ENCODE measurements around the gene HNMT. TPM values are rescaled to one million over a fixed set of nuclear protein-coding genes. Genes with fewer than 3 reads are reported as not detected.

The HNMT gene
- total RNA-seq, 2 donors from 2014 or later, result 37.5 to 68.3 TPM

DNA sequence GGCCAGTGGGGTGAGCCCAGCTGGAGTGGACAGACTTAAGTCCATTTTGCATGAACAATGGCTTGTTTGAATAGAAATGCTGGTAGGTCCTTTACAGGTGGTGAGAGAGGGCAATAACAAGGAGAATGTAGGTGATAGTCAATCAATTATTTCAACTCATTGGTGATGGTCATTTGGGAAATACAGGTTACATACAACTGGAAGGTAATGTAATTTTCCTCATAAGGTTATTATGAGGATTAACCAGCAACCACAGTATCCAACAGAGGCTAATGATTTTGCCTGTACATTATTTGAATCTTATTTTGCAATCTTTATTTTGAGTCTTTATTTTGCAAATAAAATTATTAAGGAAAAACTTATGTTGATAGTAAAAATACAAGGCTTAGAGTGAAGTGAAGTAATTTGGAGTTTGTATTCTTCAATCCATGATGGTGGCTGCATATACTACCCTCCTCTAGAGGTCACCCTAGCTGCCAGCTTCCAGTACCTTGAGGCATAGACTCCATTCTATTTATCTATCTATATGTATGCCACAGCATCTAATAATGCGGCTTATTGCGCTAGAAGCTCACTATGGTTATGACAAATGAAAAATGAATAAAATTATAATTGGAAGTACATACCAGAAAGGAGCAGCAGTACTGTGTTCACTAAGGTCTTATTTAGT, 20.5 kb upstream of the HNMT start:
- DNase-seq (ENCODE audit: low spot score), result no peak
- intact Hi-C loops (cut with DNase I), result loop anchor here (10.0 kb wide), 2 partner anchors 151 to 431 kb away; no protein-coding TSS in a partner anchor

- no peak for DNase-seq (ENCODE audit: low spot score)
- intact Hi-C loops (cut with DNase I), result loop anchor here (10.0 kb wide), 2 partner anchors 150 to 430 kb away; no protein-coding TSS in a partner anchor
Observed at GRCh38 chr2:137944714-137945113, 19.6 kb upstream of the HNMT start.

- DNase-seq (ENCODE audit: low spot score), result no peak
- intact Hi-C loops (cut with DNase I), result loop anchor here (10.0 kb wide), 2 partner anchors 150 to 430 kb away; no protein-coding TSS in a partner anchor
Observed at GRCh38 chr2:137945229-137945628, 19.0 kb upstream of the HNMT start.

GRCh38 chr2:137946227-137946626, 18.0 kb upstream of the HNMT start:
- intact Hi-C loops (cut with DNase I), result loop anchor here (10.0 kb wide), 2 partner anchors 149 to 429 kb away; no protein-coding TSS in a partner anchor
- DNase-seq (ENCODE audit: low spot score), result no peak

DNA sequence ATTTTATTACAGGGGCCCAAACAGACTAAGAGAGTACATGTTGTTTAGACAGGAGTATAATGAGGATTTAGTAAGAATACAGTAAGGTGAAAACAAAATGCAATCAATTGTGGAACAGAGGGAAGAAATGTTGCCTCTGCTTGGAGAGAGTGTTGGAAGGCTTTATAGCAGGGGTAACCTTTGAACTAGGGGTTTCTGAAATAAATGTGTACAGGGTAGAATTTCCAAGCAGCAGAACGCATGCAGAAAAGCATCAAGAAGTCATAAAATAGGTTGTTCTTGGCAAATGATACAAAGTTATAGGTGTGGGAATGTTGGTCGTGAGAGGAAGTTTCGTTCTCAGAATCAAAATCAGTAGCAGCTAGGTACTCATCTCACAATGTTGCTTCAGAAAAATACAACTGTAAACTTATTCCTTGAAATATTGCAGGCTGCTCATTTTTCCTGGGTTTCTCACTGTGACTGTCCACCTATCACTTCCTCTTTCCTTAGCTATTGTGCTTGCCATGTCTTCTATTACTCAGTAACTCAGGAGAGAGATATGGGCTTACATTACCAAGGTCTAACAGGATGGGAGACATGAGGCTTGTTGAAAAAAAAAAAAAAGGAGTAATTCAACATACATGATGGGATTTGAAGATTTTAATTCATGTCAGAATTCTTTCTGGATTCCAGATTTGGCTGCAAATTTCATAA, 17.1 kb upstream of the HNMT start:
- intact Hi-C loops (cut with DNase I), result loop anchor here (10.0 kb wide), 2 partner anchors 148 to 428 kb away; no protein-coding TSS in a partner anchor
- no peak for DNase-seq (ENCODE audit: low spot score)

GRCh38 chr2:137947728-137948336, 16.4 kb upstream of the HNMT start:
- intact Hi-C loops (cut with DNase I), result loop anchor here (10.0 kb wide), 2 partner anchors 147 to 427 kb away; no protein-coding TSS in a partner anchor
- peak; percentile 90 for DNase-seq (ENCODE audit: low spot score)

- DNase-seq (ENCODE audit: low spot score), result no peak
- intact Hi-C loops (cut with DNase I), result loop anchor here (10.0 kb wide), 2 partner anchors 146 to 426 kb away; no protein-coding TSS in a partner anchor
Observed at GRCh38 chr2:137948894-137949293, 15.4 kb upstream of the HNMT start.

DNA sequence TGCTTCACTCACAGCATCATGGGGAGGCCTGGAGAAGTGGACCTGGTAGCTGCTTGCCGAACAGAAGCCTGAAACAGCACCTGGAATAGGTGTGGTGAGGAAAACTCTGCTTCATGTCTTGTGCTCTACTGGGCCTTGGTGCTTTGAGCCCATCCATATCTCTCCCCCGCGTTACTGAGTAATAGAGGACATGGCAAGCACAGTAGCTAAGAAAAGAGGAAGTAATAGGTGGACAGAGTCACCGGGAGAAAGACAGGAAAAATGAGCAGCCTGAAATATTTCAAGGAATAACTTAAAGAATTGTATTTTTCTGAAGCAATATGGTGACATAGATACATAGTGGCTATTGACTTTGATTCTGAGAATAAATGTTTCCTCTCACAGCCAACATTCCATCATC, 14.0 kb upstream of the HNMT start:
- intact Hi-C loops (cut with DNase I), result no loop called here

DNA sequence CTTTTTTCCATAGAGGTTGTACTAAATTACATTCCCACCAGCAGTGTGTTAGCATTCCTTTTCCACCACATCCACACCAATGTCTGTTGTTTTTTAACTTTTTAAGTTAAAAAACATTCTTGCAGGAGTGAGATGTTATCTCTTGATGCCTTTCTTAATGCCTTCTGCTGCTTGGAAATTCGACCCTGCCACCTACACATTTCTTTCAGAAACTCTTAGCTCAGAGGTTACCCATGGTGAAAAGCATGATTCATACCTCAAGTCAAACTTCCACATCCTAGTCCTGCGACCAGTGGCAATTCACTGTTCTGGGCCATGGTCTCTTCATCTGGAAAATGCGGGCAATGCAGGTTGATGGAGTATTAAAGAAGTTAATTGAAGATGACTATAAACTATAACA, 12.7 kb upstream of the HNMT start:
- intact Hi-C loops (cut with DNase I), result no loop called here
- no peak for DNase-seq (ENCODE audit: low spot score)

More for the DNA sequence above, 14.0 kb upstream of the HNMT start:
- DNase-seq (ENCODE audit: low spot score), result no peak

DNA sequence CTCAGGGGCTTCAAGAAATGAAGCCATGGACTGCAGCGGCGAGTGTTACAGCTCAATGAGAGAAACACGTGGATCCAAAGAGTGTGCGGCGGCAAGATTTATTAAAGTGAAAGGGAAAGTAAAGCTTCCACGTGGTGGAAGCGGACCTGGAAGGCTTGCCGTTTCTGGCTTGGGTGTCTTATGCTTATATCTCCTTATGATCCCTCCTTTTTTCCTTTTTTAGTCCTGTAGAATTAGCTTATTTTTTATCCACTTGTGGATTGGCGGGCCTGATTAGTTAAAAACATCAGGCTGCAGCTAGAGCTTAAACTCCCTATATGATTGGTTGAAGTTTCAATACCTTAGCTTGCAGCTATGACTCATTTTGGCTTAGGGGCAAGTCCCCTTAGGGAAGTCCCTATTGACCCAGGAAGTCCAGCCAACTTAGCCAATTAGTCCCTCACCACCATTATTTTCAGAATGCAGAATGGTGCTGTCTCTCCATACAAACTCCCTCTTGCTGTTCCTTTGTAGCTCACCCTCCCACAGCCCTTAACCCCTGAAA, 11.6 kb upstream of the HNMT start:
- no peak for DNase-seq (ENCODE audit: low spot score)
- intact Hi-C loops (cut with DNase I), result no loop called here

- no peak for DNase-seq (ENCODE audit: low spot score)
- intact Hi-C loops (cut with DNase I), result no loop called here
Observed at GRCh38 chr2:137955536-137955935, 8.7 kb upstream of the HNMT start.

- intact Hi-C loops (cut with DNase I), result no loop called here
Observed at GRCh38 chr2:137957033-137957432, 7.2 kb upstream of the HNMT start.

DNA sequence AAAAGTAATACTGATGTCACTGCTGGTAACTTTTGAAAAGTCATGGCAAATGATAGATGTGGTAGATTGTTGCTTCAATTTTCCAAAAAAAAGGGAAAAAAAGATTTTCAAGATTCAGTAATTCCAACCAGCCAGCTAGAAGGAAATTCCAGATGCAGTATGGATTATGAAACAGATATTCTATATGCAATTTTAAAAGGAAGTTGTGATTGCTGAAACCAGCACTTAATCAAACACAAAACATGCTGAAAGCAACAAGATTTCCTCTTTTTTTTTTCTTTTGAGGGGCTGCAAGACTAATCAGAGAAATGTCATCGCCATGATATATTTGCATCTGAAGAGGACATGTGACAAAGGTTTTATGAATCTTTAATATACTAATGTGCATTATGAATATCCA, 5.1 kb upstream of the HNMT start:
- intact Hi-C loops (cut with DNase I), result no loop called here
- no peak for DNase-seq (ENCODE audit: low spot score)

More at GRCh38 chr2:137957033-137957432, 7.2 kb upstream of the HNMT start:
- no peak for DNase-seq (ENCODE audit: low spot score)

GRCh38 chr2:137960223-137960622, 4.0 kb upstream of the HNMT start:
- intact Hi-C loops (cut with DNase I), result no loop called here
- no peak for DNase-seq (ENCODE audit: low spot score)

DNA sequence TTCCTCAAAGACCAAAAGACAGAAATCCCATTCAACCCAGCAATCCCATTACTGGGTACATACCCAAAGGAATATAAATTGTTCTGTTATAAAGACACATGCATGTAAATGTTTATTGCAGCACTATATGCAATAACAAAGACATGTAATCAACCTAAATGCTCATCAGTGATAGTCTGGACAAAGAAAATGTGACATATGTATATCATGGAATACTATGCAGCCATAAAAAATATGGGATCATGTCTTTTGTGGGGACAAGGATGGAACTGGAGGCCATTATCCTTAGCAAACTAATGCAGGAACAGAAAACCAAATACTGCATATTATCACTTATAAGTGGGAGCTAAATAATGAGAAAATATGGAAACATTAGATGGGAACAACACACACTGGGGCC, 2.7 kb upstream of the HNMT start:
- DNase-seq (ENCODE audit: low spot score), result no peak
- intact Hi-C loops (cut with DNase I), result no loop called here

GRCh38 chr2:137963535-137964065, 673 bp upstream of the HNMT start:
- intact Hi-C loops (cut with DNase I), result no loop called here
- DNase-seq (ENCODE audit: low spot score), result no peak

DNA sequence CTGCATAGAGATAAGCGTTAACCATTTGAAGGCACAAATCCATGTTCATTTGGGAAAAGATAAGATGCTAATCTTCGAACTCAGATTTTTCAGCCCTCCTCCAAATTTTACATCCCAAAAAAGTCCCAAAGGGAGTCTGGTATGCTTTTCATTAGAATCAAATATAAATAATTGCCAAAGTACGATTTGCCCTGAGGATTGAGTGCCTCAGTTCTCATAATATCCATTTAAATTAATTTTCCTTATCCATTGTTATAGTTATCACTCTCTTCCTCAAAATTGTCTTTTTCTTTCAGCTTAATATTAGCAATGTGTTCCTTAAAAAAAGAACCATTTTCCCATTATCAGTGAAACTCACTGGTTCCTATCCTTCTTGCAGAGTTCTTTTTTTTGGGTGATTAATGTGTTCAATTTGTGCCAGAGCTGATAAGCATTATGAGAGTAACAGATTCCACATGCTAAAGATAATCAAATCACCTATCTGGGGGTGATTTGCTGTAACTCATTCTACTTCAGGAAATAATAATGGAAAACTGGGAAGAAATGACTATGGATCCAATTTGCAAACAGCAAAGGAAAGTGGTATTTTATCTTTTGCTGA, 686 bp downstream of the HNMT start:
- DNase-seq (ENCODE audit: low spot score), result no peak
- intact Hi-C loops (cut with DNase I), result no loop called here

DNA sequence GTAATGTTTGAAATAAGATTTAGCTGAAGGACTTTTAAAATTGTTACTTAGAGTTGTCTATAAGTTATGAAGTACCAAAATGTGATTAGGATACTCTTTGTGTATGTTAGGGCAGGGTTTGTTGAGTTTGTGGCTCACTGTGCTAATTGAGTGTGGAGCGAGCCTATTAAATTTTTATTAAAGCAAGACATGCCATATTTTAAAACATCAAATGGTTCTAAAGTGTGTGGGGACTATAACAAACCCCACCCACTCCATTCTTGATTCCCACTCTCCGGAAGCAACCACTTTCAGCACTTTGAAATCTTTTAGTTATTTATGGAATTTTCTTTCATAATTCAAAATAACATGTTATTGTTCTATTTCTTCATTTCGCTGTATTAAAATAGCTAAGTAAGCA, 1.8 kb downstream of the HNMT start:
- intact Hi-C loops (cut with DNase I), result loop anchor here in 1 of 2 donors (2.0 kb wide), 1 partner anchor 17 kb away; no protein-coding TSS in a partner anchor
- no peak for DNase-seq (ENCODE audit: low spot score)

DNA sequence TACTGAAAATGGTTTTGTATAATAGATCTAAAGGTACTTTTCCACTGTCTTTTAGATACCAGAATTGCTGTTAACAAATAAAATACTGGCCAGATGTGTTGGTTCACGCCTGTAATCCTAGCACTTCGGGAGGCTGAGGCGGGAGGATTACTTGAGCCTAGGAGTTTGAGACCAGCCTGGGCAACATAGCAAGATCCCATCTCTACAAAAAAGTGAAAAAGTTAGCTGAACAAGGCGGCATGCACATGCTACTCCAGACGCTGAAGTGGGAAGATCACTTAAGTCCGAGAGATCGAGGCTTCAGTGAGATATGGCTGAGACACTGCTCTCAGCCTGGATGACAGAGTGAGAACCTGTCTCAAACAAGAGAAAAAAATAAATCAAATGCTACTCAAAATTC, 2.8 kb downstream of the HNMT start:
- DNase-seq (ENCODE audit: low spot score), result no peak
- intact Hi-C loops (cut with DNase I), result loop anchor here in 1 of 2 donors (2.0 kb wide), 1 partner anchor 16 kb away; no protein-coding TSS in a partner anchor
